ENCODE measurements around the gene SMC1B. TPM values are rescaled to one million over a fixed set of nuclear protein-coding genes. Genes with fewer than 3 reads are reported as not detected.
"Not testable (repeated sequence)": the region's sequence is repeated elsewhere in the genome, so short reads cannot be mapped to it uniquely, and the experiment has no call there.

Gene SMC1B
- total RNA-seq, 4 donors from 2014 or later: 0.13 TPM; not detected in 3

GRCh38 chr22:45332001-45332400 lies 81.4 kb downstream of the SMC1B start:
- Histone ChIP-seq H3K36me3 (peaks cover 16 to 25% of the 10 kb centered on the region in 2 donors), H3K4me3 (replicated peaks in 1 of 3) (no peak overlapping the region), H3K27ac (no peak overlapping the region), H3K9me3 (no peaks in the 10 kb centered on the region), H3K27me3 (no peaks in the 10 kb centered on the region), H3K4me1 (peaks cover 0 to 7% of the 10 kb centered on the region in 2 donors)
- intact Hi-C loops (cut with DNase I): no loop called here
- TF ChIP-seq POLR2A (IDR thresholded peaks at IDR 0.05): no peak
- TF ChIP-seq, protein P1, sequence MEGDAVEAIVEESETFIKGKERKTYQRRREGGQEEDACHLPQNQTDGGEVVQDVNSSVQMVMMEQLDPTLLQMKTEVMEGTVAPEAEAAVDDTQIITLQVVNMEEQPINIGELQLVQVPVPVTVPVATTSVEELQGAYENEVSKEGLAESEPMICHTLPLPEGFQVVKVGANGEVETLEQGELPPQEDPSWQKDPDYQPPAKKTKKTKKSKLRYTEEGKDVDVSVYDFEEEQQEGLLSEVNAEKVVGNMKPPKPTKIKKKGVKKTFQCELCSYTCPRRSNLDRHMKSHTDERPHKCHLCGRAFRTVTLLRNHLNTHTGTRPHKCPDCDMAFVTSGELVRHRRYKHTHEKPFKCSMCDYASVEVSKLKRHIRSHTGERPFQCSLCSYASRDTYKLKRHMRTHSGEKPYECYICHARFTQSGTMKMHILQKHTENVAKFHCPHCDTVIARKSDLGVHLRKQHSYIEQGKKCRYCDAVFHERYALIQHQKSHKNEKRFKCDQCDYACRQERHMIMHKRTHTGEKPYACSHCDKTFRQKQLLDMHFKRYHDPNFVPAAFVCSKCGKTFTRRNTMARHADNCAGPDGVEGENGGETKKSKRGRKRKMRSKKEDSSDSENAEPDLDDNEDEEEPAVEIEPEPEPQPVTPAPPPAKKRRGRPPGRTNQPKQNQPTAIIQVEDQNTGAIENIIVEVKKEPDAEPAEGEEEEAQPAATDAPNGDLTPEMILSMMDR (IDR thresholded peaks at IDR 0.05): no peak
- WGBS, 2 donors: 93 to 96% methylated on average over 7 of the region's 7 CpGs
- no peak for DNase-seq

DNA sequence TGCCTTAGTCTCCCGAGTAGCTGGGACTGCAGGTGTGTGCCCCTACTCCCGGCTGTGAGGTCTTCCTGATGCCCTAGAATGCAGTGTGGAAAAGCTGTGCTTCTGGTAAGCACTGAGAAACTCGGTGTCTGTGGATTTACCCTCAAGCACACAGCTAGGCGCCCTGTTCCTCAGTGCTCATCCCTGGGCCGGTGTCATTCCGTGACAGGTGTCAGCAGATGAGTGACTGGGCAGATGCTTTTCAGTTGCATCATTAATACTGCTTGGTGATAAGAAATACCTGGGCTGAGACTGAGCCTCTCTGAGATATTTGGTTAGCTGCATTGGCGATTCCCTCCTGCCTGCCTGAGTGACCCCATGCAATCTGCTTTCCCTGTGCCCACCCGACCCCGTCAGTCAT lies 81.9 kb downstream of the SMC1B start:
- Histone ChIP-seq H3K36me3 (peaks cover 17 to 24% of the 10 kb centered on the region in 2 donors), H3K27ac (no peak overlapping the region), H3K9me3 (no peaks in the 10 kb centered on the region), H3K4me3 (replicated peaks in 1 of 3) (no peak overlapping the region), H3K27me3 (no peaks in the 10 kb centered on the region), H3K4me1 (peaks cover 0 to 2% of the 10 kb centered on the region in 2 donors)
- no peak for TF ChIP-seq POLR2A (IDR thresholded peaks at IDR 0.05)
- TF ChIP-seq, protein P1 (IDR thresholded peaks at IDR 0.05): no peak
- no peak for DNase-seq
- 89 to 97% methylated on average over 9 of the region's 9 CpGs for WGBS, 2 donors
- intact Hi-C loops (cut with DNase I): no loop called here

DNA sequence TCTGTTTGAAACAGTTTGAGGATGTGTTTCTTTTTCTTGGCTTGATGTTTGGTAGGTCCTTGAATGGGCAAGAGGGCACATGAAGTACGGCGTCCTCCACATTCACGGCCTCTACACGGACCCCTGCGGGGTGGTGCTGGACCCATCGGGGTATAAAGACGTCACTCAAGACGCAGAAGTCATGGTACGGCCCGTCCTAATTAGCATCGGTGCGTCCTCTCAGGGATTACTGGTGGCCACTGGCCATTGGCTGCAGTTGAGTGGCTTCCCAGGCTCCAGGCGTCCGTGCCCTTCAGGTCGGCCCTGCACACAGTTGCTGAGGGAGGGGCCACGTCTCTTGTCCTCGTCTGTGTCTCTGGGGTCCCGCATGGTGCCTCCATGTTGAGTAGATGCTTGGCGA lies 82.9 kb downstream of the SMC1B start:
- H3K9me3 ChIP-seq: no peaks in the 10 kb centered on the region
- H3K27me3 ChIP-seq: no peaks in the 10 kb centered on the region
- intact Hi-C loops (cut with DNase I): no loop called here
- peaks cover 17 to 21% of the 10 kb centered on the region in 2 donors for H3K36me3 ChIP-seq
- 95% methylated on average over 13 to 19 of the region's 19 CpGs for WGBS, 2 donors
- no peak overlapping the region for H3K4me3 ChIP-seq (replicated peaks in 1 of 3)
- H3K27ac ChIP-seq: no peak overlapping the region
- DNase-seq: no peak
- TF ChIP-seq, protein P1 (IDR thresholded peaks at IDR 0.05): no peak
- TF ChIP-seq POLR2A (IDR thresholded peaks at IDR 0.05): no peak
- H3K4me1 ChIP-seq: no peaks in the 10 kb centered on the region

DNA sequence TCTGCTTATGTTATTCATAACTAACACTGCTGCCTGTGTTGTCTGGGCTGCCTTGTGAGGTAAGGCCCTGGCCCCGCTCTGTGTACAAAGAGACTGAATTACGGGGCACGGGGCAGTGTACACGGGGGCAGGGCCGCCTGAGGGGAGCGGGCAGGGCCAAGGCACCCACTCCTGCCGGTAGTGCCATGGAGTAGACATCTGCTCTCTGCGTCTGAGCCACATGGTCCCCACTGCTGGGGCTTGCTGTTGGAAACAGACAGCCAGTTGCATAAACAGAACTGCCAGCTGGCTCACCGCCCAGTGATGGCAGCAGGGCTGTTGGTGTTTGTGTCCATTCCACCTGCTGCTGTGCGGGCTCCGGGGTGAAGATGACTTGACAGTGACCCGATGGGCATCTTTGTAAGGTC lies 83.9 kb downstream of the SMC1B start:
- Histone ChIP-seq H3K27ac (no peak overlapping the region), H3K27me3 (no peaks in the 10 kb centered on the region), H3K9me3 (no peaks in the 10 kb centered on the region), H3K36me3 (peaks cover 12 to 17% of the 10 kb centered on the region in 2 donors), H3K4me1 (no peaks in the 10 kb centered on the region), H3K4me3 (replicated peaks in 1 of 3) (no peak overlapping the region)
- intact Hi-C loops (cut with DNase I): loop anchor here (10.0 kb wide), 1 partner anchor 105 kb away; no protein-coding TSS in a partner anchor
- DNase-seq: no peak
- 89 to 90% methylated on average over 9 to 12 of the region's 12 CpGs for WGBS, 2 donors
- TF ChIP-seq, protein P1 (IDR thresholded peaks at IDR 0.05): no peak
- no peak for TF ChIP-seq POLR2A (IDR thresholded peaks at IDR 0.05)

DNA sequence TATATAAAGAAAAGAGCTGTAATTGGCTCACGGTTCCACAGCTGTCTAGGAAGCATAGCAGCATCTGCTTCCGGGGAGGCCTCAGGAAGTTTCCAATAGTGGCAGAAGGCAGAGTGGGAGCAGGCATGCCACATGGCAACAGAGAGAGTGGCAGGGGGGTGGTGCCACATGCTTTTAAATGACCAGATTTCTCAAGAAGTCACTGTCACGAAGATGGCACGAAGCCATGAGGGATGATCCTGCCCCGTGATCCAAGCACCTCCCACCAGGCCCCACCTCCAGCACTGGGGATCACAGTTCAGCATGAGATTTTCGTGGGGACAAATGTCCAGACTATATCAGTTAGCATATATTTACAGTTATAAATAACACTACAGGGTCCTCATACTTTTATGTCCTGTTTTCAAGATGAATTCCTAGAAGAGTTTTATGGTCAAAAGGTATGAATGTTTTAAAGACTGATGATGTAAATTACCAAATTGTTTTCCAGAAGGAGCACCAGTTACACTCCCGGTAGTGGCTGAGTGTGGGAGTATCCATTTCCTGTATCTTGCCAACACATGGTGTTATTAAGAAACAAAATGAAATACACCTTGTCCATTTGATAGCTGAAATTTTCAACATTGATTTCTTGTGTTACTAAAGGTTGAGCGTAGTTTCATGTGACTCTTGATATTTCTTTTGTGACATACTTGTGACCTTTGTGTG lies 84.4 kb downstream of the SMC1B start:
- 76 to 78% methylated on average over 8 of the region's 8 CpGs for WGBS, 2 donors

GRCh38 chr22:45328261-45328660 lies 85.1 kb downstream of the SMC1B start:
- DNase-seq; H3K9me3 ChIP-seq; H3K27ac ChIP-seq; H3K4me1 ChIP-seq; H3K4me3 ChIP-seq (replicated peaks in 1 of 3); H3K27me3 ChIP-seq: not testable (repeated sequence)
- 92 to 95% methylated on average over 6 of the region's 8 CpGs for WGBS, 2 donors
- H3K36me3 ChIP-seq: peaks cover 23 to 28% of the 10 kb centered on the region in 2 donors
- intact Hi-C loops (cut with DNase I): loop anchor here (10.0 kb wide), 1 partner anchor 107 kb away; no protein-coding TSS in a partner anchor

More for the DNA sequence above, 84.4 kb downstream of the SMC1B start:
- no peak for TF ChIP-seq POLR2A (IDR thresholded peaks at IDR 0.05)
- TF ChIP-seq, protein P1 (IDR thresholded peaks at IDR 0.05): no peak
- Histone ChIP-seq H3K27ac (no peak overlapping the region), H3K36me3 (peaks cover 16 to 21% of the 10 kb centered on the region in 2 donors), H3K4me3 (replicated peaks in 1 of 3) (no peak overlapping the region), H3K9me3 (no peaks in the 10 kb centered on the region), H3K27me3 (no peaks in the 10 kb centered on the region), H3K4me1 (no peaks in the 10 kb centered on the region)
- no peak for DNase-seq
- intact Hi-C loops (cut with DNase I): loop anchor here (10.0 kb wide), 1 partner anchor 106 kb away; no protein-coding TSS in a partner anchor

Measured in thyroid gland (tissue), 4 donors.